Activated CD4-positive, alpha-beta T cell treated with anti-CD3 and anti-CD28 coated beads for 48 hours (primary cell): ENCODE data around the gene PGA4.
A peak's percentile ranks its signal among the peaks of the same experiment; 100 is the strongest.
"Not testable (repeated sequence)": the region's sequence is repeated elsewhere in the genome, so short reads cannot be mapped to it uniquely, and the experiment has no call there.

Source experiments
- DNase-seq: peaks from one replicate; pipeline ENCODE4 v3.0.0-alpha.2; 2020

PGA4 gene

DNA sequence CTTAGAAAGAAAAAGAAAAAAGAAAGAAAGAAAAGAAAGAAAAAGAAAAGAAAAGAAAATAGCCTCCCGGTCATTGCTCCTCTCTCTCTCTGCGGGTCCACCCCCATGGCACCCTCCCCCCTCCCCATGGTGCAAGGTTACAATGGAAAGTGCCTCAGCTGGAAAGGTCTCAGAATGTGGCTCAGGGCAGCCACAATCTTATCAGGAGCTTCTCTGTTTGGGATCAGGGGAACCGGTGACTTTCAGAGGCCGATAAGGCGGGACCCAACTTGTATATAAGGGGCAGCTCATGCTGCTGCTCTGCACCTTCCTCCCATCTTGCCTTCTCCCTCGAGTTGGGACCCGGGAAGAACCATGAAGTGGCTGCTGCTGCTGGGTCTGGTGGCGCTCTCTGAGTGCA lies at the start of gene PGA4:
PGA4 (plus strand) TSS at position 301 of the 400 bp plus-strand sequence; CDS start at position 355, 54 bp downstream.
- not testable (repeated sequence) for DNase-seq

GRCh38 chr11:61172356-61172755 lies 49.8 kb upstream of the PGA4 start:
- DNase-seq: no peak

- DNase-seq: no peak
These were observed 49.3 kb upstream of the PGA4 start for GRCh38 chr11:61172888-61173287.

DNA sequence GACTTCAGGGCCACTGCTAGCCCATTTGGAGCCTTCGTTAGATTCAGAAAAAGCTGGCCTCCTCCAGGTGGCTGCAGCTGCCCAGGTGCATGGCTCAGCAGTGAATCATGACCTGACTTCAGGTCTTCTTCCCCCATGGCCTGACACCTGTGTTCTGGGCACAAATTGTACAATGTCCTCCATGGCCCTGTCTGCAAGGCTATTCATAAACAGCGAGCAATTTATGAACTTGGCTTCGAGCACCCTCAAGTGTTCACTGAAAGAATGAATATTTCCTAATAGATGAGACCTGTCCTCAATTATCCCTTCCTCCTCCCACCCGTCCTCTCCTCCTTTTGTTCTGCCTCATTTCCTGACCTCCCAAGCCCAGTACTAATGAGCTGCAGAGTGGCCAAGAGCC lies 48.7 kb upstream of the PGA4 start:
- no peak for DNase-seq

GRCh38 chr11:61174273-61174672 lies 47.9 kb upstream of the PGA4 start:
- DNase-seq: no peak

- no peak for DNase-seq
These were observed 47.2 kb upstream of the PGA4 start for GRCh38 chr11:61174949-61175348.

GRCh38 chr11:61176446-61176845 lies 45.7 kb upstream of the PGA4 start:
- DNase-seq: no peak

DNA sequence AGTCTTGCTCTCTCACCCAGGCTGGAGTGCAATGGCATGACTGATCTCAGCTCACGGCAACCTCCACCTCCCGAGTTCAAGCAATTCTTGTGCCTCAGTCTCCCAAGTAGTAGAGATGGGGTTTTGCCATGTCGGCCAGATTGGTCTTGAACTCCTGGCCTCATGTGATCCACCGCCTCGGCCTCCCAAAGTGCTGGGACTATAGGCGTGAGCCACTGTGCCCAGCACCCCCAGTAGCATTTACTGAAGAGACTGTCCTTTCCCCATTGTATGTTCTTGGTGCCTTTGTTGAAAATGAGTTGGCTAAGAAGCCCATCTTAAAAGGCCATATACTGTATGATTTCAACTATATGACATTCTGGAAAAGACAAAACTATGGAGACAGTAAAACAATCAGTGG lies 41.9 kb upstream of the PGA4 start:
- not testable (repeated sequence) for DNase-seq

DNA sequence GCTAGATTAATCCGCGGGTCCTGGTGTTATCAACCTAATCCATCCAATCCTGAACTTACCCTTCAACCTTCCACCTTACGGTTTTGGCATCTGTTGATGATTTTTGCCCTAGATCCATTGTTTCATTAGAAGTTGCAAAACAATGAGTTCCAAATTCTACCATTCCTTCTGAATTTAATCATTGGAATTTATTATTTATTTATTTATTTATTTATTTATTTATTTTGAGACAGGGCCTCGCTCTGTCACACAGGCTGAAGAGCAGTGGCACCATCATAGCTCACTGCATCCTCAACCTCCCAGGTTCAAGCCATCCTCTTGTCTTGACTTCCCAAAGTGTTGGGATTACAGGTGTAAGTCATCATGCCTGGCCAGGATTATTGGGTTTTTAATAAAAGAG lies 40.7 kb upstream of the PGA4 start:
- DNase-seq: no peak

DNA sequence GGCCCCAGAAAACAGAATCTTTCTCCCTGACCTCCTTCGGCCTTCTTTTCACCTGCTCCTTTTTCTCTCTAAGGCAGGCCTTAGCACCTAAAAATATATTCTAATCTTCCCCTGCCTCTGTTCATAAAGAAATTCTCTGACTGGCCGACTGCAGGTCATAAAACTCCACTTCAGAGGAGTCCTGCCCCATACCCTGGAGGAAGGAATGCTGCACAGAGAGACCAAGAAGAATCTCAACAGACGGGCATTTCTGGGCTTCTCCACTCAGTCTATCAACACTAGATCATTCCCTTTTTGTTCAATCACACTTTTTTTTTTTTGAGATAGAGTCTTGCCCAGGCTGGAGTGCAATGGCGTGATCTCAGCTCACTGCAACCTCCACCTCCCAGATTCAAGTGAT lies 38.5 kb upstream of the PGA4 start:
- no peak for DNase-seq

DNA sequence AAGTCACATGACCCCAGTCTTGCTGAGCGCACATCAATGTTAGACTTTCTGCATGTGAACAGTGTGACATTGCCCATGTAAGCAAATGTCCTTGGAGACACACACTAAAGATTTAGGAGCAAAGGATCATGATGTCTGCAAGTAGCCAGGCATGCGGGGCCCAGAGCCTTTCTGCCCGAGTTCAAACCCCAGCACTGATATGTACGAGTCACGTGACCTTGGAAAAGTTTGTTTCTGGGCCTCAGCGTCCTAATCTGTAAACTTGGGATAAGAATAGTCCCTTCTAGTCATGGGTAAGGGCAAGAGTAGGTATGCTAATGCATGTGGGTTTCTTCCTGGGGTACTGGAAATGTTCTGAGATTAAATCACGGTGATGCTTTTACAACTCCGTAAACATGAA lies 35.6 kb upstream of the PGA4 start:
- no peak for DNase-seq

DNA sequence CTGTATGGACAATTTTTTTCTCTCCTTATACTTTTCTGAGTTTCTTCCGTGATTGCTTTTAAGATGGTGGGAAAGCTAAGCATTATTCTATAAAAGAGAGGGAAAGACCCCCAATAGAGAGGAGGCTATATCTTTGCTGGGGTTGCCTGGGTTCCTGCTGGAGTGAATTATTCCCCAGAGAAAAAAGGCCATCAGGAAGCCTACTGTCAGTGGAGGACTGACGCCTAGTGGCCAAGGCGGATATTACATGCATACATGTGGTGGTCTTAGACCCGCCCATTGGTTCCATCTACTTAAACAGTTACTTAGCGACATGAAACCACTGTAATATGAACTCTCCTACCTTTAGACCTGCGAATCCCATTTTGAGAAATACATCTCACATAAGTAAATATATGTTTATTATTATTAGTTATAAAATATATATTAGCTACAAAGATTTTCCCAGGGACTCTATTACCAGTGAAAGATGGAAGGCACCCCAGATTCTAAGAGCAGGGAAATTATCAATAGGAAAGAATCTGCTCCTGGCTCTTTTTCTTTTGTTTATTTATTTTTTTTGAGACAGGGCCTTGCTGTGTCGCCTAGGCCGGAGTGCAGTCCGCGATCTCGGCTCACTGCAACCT lies 34.5 kb upstream of the PGA4 start:
- peak; percentile 89 for DNase-seq

DNA sequence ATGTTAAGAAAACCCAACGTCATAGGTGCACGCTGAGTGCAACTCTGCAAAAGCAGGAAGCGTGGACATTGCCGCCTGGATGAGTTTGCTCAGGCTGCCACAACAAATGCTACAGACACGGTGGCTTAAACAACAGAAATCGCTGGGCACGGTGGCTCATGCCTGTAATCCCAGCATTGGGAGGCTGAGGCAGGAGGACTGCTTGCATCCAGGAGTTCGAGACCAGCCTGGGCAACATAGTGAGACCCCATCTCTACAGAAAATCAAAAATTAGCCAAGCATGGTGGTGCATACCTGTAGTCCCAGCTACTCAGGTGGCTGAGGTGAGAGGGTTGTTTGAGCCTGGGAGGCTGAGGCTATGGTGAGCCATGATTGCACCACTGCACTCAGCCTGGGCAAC lies 32.2 kb upstream of the PGA4 start:
- no peak for DNase-seq

DNA sequence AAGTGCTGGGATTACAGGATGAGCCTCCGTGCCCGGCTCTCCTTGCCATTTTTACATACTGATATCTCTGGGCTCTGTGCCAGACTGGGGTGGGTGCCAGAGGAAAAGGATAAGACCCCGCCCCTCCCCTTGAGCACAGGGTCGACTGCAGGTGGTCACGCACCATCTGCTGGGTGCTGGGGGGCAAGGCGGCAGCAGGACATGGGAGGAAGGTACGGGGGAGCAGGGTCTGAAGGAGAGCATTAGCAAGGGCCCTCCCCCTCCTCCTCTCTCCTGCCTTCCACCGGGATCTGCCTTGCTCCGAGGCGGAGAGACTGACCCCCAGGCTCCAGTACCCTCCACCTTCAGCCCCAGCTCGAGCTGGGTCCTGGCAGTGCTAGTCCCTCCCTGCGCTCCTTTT lies 28.6 kb upstream of the PGA4 start:
- no peak for DNase-seq

DNA sequence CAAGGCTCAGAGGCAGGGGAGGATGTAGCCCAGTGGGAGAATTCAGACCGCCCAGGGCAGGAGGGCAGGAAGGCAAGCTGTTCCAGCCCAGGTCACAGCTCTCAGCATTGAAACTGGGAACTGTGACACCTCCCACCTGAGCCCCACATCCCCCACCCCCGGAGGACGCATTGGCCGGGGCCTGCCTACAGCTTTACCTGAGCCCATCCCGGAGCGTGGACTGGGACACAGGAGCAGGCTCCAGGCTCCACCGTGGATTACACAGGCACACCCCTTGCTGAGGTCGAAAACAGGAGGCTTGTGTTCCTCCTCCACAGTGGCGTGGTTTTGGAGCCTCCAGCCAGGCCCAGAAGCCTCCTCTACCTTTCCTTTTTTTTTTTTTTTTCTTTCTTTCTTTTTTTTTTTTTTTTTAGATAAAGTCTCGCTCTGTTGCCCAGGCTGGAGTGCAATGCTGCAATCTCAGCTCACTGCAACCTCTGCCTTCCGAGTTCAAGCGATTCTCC lies 27.9 kb upstream of the PGA4 start:
- no peak for DNase-seq

DNA sequence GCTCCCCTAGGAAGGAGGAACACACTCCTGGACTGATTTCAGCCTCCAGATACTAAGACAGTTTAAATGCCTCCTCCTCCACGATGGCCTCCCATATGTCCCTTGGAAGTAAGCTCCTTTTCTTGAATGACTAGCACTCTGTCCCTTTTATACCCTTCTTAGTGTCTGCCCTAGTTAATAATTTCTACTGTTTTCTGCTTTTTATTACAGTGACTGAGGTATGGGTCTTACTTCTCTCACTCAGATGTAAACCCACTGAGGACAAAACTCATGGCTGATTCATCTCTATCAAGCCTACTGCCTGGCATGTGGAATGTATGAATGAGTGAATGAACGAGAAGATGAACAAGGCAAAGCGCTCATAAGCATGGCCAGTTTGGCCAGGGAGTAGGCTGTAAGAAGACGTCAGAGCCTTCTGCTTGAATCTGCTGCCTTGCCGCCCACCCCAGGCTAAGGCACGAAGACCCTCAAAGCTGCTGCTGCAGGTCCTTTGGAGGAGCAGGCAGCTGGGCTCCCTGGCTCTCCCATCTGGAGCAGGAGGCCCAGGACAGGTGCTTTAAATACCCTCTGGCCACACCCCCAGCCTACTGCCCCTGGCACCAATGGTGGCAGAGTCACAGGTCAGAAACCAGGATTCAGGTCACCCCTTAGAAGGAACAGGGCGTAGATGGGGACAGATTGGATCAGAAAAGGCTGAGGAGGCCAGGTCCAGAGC lies 27.0 kb upstream of the PGA4 start:
- no peak for DNase-seq

DNA sequence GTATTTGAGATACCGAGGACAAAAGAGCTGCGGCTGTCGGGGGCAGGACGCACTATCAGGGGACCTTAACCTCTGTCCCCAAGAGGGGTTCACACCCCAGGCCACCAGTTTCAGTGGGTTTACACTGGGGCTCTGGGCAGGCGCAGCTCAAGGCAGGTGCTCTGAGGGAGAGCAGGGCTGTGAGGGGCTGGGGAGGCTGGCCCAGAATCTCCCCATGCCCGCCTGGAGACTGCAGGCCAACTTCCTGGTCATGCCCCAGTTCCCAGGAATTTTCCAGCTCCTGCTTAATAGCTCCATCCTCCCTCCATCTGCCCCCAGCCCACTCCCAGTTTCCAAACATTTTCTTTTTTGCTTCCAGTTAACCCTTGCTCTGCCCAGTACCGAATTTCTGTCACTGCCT lies 26.4 kb upstream of the PGA4 start:
- DNase-seq: no peak

DNA sequence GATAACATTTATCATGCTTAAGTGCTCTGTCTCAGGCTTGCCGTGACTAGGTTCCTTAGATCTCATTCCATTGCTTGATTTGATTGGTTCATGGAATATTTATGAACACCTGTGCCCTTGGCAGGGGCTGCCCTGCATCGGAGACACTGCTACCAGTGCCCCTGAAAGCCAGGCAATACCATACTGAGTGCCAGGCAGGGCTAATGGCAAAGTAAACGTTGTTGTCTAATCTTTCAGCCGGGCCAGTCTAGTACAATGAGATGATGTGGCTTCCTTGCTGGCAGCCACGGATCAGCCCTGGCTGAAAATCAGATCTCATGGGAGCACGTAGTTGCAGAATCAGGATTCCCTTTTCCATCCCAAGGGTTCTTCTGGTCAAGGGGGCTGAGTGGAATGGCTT lies 23.8 kb upstream of the PGA4 start:
- DNase-seq: no peak

GRCh38 chr11:61198948-61199523 lies 23.1 kb upstream of the PGA4 start:
- DNase-seq: no peak

DNA sequence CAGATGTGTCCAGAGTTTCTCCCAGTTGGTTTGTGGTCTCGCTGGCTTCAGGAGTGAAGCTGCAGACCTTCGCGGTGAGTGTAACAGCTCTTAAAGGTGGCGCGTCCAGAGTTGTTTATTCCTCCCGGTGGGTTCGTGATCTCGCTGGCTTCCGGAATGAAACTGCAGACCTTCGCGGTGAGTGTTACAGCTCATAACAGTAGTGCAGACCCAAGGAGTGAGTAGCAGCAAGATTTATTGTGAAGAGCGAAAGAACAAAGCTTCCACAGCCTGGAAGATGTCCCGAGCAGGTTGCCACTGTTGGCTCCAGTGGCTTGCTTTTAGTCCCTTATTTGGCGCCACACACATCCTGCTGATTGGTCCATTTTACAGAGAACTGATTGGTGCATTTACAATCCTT lies 20.7 kb upstream of the PGA4 start:
- no peak for DNase-seq

DNA sequence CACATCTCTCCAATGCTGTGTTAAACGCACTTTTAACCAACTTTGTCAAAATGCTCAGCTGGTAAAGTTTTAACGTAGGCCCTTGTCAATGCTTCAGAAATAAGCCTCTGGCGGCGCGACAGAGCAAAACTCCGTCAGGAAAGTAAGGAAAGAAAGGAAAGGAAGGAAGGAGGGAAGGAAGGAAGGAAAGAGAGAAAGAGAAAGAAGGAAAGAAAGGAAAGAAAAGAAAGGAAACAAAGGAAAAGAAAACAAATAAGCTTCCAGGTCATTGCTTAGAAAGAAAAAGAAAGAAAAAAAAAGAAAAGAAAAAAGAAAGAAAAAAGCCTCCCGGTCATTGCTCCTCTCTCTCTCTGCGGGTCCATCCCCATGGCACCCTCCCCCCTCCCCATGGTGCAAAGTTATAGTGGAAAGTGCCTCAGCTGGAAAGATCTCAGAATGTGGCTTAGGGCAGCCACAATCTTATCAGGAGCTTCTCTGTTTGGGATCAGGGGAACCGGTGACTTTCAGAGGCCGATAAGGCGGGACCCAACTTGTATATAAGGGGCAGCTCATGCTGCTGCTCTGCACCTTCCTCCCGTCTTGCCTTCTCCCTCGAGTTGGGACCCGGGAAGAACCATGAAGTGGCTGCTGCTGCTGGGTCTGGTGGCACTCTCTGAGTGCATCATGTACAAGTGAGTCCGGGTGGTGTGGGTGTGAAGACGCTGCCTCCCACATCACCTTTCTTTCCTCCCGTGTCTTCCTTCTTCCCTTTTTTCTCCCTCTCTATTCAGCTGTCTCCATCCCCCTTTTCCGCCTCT lies 19.0 kb upstream of the PGA4 start, which contains the start of gene PGA3:
PGA3 (plus strand) TSS at position 566 of the 797 bp plus-strand sequence; CDS start at position 616, 50 bp downstream.
- not testable (repeated sequence) for DNase-seq

DNA sequence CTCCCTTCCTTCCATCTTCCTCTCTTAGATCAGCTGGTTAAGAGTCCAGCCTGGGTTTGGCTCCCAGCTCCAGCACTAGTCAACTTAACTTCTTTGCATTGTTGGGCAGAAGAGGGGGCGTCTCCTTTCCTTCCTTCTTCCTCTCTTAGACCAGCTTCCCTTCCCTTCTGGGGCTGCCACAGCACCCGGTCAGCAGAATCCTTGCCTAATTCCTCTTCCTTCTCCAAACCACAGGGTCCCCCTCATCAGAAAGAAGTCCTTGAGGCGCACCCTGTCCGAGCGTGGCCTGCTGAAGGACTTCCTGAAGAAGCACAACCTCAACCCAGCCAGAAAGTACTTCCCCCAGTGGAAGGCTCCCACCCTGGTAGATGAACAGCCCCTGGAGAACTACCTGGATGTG lies 18.3 kb upstream of the PGA4 start:
- not testable (repeated sequence) for DNase-seq

DNA sequence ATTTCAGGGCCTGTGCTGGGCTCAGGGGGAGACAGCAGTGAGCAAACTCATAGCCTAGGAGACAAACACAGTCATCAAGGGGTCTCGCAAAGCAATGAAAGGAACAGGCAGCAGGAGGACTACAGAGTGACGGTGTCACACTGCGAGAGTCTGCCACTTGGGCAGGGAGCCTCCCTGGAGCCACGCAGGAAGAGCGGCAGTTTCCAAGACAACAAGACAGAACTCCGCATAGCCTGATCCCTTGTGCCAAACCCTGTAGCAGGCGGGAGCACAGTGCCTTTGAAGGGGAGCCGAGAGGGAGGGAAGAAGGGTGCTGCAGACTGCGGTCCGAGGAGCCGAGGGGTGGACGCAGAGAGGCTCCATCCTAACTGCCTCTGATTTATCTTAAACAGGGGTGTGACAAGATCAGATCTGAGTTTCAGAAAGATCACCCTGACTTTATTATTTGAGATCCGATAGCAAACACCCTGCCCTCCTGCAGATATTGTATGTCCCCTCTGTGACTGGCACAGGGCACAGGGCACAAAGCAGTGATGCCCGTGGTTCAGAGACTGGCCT lies 17.6 kb upstream of the PGA4 start:
- not testable (repeated sequence) for DNase-seq
